T-helper 9 cell (primary cell): ENCODE results near the gene GJA9.
"Not testable (repeated sequence)": the region's sequence is repeated elsewhere in the genome, so short reads cannot be mapped to it uniquely, and the experiment has no call there.

Experiments
- DNase-seq: peaks from one replicate; pipeline ENCODE4 v3.0.0-alpha.2; 2020
- total RNA-seq, 2 donors: gene quantifications; one replicate each; lab custom pipeline; 2026; lab: John Stamatoyannopoulos, UW

Gene GJA9
- 0 reads per million in 2 donors for total RNA-seq

DNA sequence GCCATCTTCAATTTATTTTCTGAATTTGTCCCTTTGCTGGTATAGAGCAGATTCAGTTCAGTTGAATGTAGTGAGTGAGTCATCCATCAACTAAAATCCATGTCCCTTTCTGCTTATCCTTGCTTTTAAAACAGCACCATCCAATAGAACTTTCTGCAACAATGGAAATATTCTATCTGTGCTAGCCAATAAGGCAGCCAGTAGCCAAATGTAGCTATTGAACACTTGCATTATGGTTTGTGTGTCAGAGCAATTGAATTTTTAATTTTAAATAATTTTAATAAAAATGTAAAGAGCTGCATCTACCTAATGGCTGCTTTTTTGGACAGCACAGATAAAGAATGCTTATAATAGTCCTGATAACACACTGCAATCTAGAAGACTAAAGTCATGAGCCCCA lies at the start of gene GJA9:
Gene GJA9 (minus strand): TSS at position 101 of the 400 bp plus-strand sequence. CDS start 5,489 bp downstream, outside the sequence.
- no peak for DNase-seq

DNA sequence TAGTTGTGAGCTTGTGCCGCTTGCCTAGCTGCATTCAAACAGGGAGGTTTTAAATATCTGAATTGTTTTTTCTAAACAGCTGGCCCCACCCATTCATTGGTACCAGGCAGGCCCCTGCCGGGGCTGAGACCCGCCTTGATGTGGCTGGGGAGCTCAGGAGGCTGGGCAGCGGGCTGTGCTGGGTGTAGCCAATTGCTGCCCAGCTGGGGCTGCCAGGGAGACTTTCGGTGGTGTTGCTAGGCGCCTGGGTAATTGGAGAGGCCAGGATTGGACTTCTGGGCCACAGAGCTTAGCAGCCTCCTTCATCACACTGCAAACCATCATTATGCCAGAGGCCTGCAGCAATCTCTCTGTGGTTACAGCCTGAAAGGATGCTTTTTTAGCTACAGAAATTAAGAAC lies 48.1 kb upstream of the GJA9 start:
- no peak for DNase-seq

DNA sequence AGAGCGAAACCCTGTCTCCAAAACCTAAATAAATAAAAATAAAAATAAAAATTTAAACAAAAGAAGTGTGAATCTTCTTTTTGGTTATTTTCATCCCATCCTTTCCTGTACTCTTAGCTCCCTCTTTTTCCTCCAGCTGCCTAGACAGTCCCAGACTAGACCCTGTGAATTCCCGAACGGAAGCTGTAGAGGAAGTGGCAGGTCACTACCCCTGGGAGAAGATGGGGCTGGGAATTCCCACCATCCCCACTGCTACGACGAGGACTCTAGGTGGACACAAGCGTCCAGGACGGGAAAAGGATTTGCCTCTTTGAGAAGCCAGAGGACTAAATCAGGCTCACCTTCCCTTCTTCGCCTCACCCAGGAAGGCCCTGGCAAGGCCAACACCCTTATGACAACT lies 47.7 kb upstream of the GJA9 start:
- DNase-seq = no peak

DNA sequence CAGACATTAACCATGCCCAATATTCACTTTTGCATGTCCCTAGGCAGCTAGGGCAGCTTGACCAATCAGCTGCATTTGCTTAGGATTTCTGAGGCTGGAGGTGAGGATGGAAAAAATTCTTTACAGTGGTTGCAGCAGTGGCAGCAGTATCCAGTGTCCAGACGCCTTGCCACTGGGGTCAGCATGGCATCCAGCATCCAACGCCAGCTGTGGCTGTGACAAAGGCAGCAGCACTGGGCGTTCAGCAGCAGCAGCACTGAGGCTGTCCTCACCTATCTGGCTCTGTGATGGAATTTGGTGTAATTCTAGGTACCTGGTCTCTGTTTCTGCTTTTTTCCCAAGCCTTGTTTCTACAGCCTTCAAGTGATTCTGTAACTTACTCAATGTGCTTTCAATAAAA lies 44.7 kb upstream of the GJA9 start:
- no peak for DNase-seq

DNA sequence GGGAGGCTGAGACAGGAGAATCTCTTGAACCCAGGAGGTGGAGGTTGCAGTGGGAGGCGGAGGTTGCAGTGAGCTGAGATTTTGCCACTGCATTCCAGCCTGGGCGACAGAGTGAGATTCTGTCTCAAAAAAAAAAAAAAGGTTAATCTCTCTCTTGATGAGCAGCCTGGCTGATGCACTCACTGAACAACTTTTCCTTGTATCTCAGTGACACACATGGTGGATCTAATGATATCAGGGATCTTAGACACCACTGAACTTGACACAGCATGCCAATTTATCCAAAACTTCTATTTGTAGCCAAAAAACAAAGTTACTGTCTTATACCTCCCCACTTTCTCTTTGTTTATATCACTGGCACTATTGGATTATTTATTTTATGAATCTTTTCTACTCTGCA lies 44.0 kb upstream of the GJA9 start:
- DNase-seq = no peak

DNA sequence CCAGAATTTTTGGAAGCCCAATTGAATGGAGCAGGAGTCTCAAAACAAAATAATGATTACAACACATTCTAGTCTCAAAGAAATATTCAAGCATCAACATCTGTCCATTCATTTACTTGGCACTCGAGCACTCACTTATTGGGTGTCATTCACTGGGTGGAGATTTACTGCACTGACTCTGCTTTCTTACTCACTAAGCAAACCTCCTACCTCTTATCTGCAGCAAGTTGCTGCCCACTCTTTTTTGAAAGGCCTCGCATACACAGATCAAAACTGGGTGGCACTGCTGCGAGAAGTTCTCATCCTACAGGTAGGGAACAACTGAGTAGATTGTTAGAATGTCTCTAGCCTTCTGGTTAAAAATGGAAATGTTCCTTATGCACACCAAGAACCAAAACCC lies 42.2 kb upstream of the GJA9 start:
- no peak for DNase-seq

DNA sequence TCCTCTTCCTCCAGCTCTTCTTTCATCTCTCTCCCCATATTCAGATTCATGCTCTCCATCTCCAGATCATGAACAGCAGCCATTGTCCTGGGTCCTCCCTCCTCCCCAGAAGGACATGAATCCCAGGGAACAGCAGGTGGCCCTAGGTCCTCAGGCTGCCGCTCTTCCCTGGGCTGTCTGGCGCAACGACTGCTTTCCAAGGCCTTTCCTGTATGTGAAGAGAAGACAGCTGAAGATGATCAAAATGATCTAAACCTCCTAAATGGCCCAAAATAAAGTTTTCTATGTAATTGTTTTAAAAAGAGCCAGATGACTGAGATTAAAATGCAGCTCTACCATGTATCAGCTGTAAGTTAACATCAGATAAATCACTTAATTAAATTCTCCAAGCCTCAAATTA lies 37.7 kb upstream of the GJA9 start:
- DNase-seq = no peak

DNA sequence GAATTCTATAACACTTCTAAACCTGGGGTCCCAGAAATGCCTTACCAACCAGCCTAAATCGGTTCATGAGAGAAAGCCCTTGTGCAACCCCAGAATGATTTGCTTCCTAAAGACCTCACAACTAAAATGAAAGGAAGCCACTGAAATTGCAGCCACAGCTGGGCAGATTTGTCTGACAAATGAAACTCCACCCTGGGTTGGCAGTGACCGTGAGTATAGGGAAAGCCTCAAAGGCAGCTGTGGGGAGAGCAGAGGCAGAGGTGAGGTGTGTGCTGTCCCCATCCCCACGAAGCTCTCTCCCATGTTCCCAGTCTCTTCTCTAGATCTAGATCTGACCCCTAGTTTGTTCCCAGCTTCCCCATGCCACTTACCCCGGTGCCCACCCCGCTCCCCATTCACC lies 37.2 kb upstream of the GJA9 start:
- no peak for DNase-seq

DNA sequence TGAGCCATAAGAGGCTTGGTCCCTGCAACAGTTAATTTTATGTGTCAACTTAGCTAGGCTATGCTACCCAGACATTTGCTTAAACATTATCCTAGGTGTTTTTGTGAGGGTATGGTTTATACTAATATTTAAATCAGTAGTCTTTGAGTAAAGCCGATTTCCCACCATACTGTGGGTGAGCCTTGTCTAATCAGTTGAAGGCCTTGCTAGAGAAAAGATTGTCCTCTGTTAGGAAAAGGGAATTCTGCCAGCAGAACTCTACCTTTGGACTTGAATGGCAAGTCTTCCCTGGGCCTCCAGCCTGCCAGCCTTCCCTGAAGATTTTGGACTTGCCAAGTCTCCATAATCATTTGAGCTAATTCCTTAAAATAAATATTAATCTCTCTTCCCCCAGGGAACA lies 36.4 kb upstream of the GJA9 start:
- DNase-seq = no peak

DNA sequence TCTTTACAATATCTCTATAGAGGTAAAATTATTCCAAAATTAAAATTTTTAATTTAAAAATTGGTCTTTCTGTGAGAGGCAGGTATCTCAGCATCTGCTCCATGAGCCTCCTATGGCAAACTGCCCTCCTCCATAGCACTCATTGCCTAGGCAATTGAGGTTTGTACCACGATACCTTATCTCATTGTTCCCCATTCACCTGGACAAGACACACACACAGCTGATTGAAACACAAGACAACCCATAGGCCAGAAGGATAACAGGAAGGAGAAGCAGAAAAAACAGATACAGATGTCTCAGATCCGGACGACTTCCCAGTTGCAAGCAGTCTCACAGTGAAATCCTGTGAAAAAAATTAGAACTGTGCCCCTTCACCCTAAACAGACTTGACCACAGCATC lies 36.0 kb upstream of the GJA9 start:
- DNase-seq = no peak

DNA sequence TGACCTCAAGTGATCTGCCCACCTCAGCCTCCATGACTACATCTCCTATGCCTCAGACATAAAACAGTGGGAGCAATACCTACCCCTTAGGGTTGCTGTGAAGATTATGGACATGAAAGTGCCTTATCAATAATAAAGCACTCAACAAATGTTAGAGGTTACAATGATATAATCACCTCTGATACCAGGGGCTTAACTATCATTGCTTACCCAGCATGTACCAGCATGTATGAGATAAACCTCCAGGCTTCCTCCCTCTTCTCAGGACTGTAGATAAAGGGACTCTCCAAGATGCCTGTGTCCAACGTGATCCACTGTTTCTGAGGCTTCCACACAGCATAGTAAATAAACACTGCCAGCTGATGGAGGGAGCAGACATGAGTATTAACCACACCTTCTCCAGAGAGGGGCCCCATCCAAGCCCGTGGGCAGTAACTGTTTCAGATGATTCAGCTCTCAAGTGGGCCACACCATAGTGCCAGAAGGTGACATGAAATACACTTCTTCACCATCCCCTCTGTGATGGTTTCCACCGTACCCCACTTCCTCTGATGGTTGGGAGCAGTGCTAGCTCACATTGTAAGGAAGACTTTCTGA lies 34.1 kb upstream of the GJA9 start:
- DNase-seq = no peak

DNA sequence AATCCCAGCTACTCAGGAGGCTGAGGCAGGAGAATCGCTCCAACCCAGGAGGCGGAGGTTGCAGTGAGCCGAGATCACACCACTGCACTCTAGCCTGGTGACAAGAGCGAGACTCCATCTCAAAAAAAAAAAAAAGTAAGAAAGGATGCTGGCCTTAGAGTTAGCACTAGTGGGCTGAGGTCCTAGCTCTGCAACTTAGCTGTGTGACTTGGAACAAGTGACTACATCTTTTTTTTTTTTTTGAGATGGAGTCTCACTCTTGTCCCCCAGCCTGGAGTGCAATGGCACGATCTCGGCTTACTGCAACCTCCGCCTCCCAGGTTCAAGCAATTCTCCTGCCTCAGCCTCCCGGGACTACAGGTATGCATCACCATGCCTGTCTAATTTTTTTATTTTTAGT lies 33.5 kb upstream of the GJA9 start:
- DNase-seq = not testable (repeated sequence)

DNA sequence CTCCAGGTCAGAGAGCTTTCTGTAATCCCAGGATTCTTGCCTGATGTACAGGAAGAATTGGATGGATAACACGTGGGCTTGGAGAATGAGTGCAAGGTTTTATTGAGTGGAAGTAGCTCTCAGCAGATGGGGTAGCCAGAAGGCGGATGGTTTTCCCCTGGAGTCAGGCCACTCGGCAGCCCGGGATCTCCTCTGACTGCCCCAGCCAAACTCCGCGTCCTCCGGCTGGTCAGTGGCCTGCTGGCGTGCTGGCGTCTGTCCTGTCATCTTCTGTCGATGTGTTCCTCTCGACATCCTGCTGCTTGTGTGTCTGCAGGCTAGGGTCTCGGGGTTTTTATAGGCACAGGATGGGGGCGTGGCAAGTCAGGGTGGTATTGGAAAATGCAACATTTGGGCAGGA lies 27.4 kb upstream of the GJA9 start:
- no peak for DNase-seq

DNA sequence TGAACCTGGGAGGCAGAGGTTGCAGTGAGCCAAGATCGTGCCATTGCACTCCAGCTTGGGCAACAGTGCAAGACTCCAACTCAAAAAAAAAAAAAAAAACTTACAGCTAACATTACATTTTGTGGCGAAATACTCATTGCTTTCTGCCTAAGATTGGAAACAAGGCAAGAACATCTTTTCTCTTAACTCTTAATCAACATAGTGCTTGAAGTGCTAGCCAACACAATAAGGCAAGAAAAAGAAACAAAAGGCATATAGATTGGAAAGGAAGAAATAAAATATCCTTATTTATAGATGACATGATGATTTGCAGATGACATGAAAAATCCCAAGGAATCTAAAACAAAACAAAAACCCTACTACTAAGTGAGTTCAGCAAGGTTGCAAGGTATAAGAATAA lies 24.6 kb upstream of the GJA9 start:
- no peak for DNase-seq

DNA sequence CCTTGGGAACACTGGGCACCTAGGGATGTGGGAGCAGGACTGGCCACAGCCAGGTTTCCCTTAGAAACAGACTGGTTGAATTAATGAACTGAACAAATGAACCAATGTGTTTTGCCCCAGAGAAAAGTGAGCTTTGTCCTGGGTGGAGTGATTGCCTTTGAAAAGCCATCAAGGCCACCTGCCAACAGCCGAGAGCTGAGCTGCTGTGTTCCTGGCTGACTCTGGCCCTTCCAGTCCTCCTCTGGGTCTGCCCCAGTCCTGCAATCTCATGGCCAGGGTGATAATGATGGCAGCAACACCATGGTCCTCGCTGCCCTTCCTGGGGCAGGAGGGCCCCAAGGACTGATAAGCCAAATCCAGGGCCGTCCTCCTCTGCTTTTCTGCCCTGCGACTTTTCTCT lies 18.2 kb upstream of the GJA9 start:
- DNase-seq = no peak

DNA sequence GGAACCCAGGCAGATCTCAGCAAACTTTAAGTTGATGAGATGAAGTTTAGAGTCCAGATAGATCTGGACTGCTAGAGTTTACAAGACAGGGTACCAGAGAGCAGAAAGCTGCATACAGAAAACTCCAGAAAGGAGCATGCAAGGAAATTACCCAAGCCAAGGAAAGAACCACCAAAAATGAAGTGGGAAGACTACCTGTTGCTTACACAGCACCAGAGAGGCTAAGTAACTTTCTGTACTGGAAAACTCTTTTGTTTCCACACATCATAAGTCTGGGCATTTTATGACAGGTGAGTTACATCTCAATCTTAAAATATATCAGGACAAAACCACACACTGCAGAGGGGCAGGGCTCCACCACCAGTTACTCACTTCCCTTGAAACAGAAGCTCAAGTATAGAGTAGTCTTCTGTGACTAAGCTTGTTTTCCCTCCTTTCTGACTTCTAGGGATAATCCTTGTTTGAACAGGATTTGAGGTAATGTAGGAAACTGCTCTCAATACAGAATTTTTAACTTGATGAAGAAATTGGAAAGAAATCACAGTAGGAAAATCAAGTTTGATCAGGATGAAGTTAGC lies 17.4 kb upstream of the GJA9 start:
- DNase-seq = no peak

DNA sequence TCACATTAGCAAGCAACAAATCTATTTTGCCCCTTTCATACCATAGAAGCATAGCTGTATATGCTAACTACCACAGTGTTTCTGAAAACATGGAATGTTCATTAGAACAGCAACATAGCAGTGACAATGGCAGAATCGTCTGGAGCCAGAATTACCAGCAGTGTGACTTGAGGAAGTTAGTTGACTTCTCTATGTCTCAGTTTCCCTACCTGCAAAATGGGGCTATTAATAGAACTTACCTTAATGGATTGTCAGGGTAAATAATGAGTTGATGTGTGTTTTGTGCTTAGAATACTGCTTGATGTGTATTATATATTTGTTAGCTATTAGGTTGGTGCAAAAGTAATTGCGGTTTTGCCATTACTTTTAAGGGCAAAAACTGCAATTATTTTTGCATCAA lies 14.8 kb upstream of the GJA9 start:
- no peak for DNase-seq

DNA sequence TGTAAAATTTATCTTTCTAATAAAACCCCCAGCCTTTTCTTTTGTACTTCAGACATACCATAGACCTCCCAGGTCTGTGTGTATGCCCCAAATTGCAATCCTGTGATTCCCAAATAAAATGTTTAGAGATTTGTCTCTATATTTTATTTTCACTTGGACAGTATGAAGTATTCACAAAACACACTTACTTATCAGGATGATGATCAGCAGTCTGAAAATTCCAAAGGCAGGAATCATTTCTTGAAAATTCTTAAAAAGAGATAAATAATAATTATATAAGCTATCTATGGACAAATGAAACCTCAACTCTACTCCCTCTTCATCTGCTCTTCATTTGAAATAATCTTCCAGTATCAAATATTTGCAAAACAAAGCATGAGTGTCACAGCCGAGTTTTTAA lies 11.6 kb upstream of the GJA9 start:
- DNase-seq = no peak

DNA sequence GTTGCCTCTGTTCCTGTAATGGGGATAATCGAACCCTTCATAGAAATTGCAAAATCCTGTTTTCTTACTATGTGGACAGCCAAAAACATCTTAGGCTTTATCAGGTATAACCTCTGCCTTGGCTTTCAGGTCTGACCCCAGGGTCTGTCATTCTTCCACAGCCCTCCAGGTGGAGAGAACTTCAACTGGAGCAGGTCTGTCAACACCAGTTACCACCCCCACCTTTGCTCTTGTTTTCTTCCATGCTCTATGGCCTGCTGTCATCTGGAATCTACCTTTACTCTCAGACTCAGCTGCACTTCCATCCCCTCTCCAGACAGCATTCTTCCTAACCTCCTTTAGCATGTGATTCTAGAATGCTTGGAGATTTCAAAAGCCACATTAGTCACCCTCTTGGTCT lies 10.4 kb upstream of the GJA9 start:
- no peak for DNase-seq

DNA sequence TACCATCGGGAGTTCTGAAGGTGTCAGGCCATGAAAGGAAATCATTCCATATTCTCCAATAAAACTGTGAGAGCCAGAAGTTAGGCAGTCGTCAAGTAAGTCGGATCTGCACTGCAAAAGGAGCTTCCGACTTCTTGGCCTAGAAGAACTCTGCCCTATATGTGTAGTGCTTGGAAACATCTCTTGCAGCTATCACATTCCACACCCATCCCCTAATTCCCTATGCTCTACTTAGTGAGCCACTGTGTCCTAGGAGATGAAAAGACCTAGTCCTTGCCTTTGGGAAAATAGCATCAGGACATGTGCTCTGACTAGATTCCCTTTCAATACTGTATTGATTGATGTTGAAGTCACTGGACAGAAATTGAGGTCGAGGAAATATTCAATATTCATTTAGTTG lies 8.2 kb upstream of the GJA9 start:
- DNase-seq = no peak

DNA sequence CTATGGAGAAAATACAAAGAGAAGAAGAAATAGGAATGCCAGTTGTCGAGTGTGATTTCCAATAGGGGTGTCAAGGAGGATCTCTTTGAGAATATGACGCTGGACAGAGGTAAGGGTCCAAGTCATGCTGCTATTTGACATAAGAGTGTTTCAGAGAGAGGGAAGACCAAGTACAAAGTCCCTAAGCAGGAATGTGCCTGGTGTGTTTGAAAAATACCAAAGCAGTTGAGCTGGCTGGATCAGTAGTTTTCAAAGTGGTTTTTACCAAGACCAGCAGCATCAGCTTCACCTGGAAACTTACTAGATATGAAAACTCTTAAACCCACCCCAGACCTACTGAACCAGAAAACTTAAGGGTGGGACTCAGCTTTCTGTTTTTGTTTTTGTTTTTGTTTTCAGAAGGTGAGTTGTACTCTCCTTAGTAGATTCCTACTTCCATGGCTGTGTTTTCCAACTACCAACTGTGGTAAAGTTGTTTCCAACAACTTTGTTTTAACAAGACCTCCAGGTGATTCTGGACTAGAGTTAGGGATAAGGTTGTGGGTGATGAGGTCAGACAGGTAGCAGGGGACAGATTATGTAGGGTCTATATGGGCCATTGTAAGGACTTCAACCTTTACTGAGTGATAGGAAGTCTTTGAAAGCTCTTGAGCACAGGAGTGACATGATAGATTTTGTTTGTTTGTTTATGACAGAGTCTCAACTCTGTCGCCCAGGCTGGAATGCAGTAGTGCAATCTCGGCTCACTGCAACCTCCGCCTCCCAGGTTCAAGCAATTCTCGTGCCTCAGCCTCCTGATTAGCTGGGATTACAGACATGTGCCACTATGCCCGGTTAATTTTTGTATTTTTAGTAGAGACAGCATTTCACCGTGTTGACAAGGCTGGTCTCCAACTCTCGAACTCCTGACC lies 7.3 kb upstream of the GJA9 start:
- DNase-seq = no peak

DNA sequence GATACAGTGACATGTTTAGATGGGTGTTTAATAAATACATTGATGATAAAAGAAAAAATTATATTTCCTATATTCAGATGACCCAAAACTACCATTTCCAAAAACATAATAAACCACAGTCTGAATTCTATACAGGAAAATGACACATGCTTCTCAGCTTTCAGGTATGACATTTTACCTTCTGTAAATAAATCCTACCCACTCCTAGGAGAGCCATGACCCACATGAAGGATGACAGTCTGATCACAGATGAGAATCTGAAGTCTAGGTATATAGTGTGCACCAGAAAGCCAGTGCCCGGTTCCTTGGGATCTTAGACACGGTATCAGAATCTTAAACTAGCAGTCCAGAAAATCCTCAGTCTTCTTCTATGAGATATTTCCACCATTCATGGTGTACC lies 3.7 kb upstream of the GJA9 start:
- no peak for DNase-seq

DNA sequence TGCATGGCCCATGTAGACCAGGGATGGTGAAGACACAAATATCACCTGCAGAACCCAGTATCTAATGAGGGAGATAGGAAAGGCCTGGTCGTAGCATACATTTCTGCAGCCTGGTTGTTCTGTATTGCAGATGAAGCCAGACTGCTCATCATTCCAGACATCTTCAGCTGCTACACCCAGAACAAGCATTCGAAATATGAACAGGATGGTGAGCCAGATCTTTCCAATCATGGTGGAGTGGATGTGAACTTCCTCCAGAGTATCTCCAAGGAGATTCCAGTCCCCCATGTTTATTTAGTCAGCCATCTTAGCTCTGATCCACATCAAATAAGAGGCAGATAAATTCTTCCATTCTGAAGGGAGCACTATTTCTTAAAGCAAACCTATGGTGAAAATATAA lies 5.6 kb downstream of the GJA9 start:
- no peak for DNase-seq
